Panc1 (cell line): Measurements from ENCODE around the gene PPIL6. TPM values are rescaled to one million over a fixed set of nuclear protein-coding genes. Genes with fewer than 3 reads are reported as not detected.

Source experiments
- ATAC-seq: fragments of 200-7000 bp; cut with Tn5 transposase; 2 replicates; pipeline ENCODE4 v1.9.1; 2020; ENCODE audit warnings: mild to moderate bottlenecking, moderate library complexity
- BruUV-seq: library from RNA; stranded (reverse); fragments of 400-500 nt; replicated peaks from 2 replicates; lab custom pipeline; 2021; lab: Mats Ljungman, UMichigan
- CTCF ChIA-PET: fragments of 300-600 bp; sonication (Branson Sonifier 250); formaldehyde crosslinking; loops from one replicate; lab custom pipeline; 2022; ENCODE audit warnings: antibody characterized with exemption; lab: Charles Lee
- POLR2A ChIA-PET: fragments of 300-600 bp; sonication (Branson Sonifier 250); formaldehyde crosslinking; loops from one replicate; lab custom pipeline; 2022; ENCODE audit warnings: antibody characterized with exemption; lab: Charles Lee
- DNase-seq: peaks from one replicate; pipeline ENCODE4 v3.0.0-alpha.2; 2010; ENCODE audit warnings: low read depth, low spot score
- H3K27ac ChIP-seq: 2 replicates; pipeline ENCODE4 v1.5.1; 2011; ENCODE audit warnings: mild to moderate bottlenecking, low read length, inconsistent platforms
- H3K27me3 ChIP-seq: fragments of 200-500 bp; sonication (Bioruptor generic); 2 replicates; pipeline ENCODE4 v1.6.0; 2014; ENCODE audit warnings: low read length, inconsistent platforms; ENCODE audit not compliant: control insufficient read depth, insufficient read depth
- H3K36me3 ChIP-seq: fragments of 200-500 bp; sonication (Bioruptor generic); 2 replicates; pipeline ENCODE4 v1.5.1; 2014; ENCODE audit warnings: inconsistent platforms, mild to moderate bottlenecking, low read length, moderate library complexity; ENCODE audit not compliant: control insufficient read depth, insufficient read depth
- H3K4me1 ChIP-seq: 2 replicates; pipeline ENCODE4 v1.5.1; 2011; ENCODE audit warnings: inconsistent platforms, mild to moderate bottlenecking, low read length, moderate library complexity; ENCODE audit not compliant: control insufficient read depth, insufficient read depth
- H3K4me3 ChIP-seq, 2 experiments: 2 replicates each; pipeline ENCODE4 v1.5.1; 2011 to 2012; ENCODE audit warnings: low read depth in 2 of 2, low read length in 2 of 2, mild to moderate bottlenecking in 2 of 2, inconsistent platforms in 1 of 2, moderate library complexity in 1 of 2
- H3K9me3 ChIP-seq: fragments of 200-500 bp; sonication (Bioruptor generic); 2 replicates; pipeline ENCODE4 v1.5.1; 2014; ENCODE audit warnings: low read depth, mild to moderate bottlenecking, inconsistent platforms, low read length, moderate library complexity; ENCODE audit not compliant: control insufficient read depth, insufficient read depth
- POLR2AphosphoS5 ChIP-seq: IDR thresholded peaks from 2 replicates; pipeline ENCODE4 v1.6.1; 2012; ENCODE audit warnings: mild to moderate bottlenecking, low read depth, low read length, moderate library complexity
- SIN3A ChIP-seq: IDR thresholded peaks from 2 replicates; pipeline ENCODE4 v1.6.1; 2012; ENCODE audit warnings: low read depth, mild to moderate bottlenecking, low read length, moderate library complexity, borderline replicate concordance; ENCODE audit not compliant: insufficient read depth
- TCF7L2 ChIP-seq: IDR thresholded peaks from 2 replicates; pipeline ENCODE4 v1.6.1; 2011; ENCODE audit warnings: mild to moderate bottlenecking, low read depth, low read length, inconsistent platforms
- in situ Hi-C: cut with HindIII; loops from 2 replicates; pipeline ENCODE4 v1.10.0; 2016; ENCODE audit warnings: low sequenced_read_pairs, low pct_unique_long_range_greater_than_20kb
- intact Hi-C: fragments of 100-400 bp; cut with micrococcal nuclease; formaldehyde crosslinking; loops from one replicate; pipeline ENCODE4 v1.10.0; 2022; ENCODE audit not compliant: unreplicated experiment
- total RNA-seq: library from RNA; stranded (reverse); gene quantifications from one replicate; pipeline ENCODE4 v1.2.1, GENCODE V29; 2021; ENCODE audit not compliant: unreplicated experiment
- TF ChIP-seq, protein P1 (sequence below), 2 experiments: IDR thresholded peaks; 2 replicates each; pipeline ENCODE4 v1.6.1; 2011 to 2012; ENCODE audit warnings: low read depth in 2 of 2, control low read depth in 1 of 2, low read length in 1 of 2, mild to moderate bottlenecking in 1 of 2, moderate library complexity in 1 of 2; ENCODE audit not compliant: insufficient read depth in 1 of 2
- TF ChIP-seq, protein P2 (sequence below): fragments of 450-650 bp; IDR thresholded peaks from 2 replicates; pipeline ENCODE4 v1.5.1; 2017; ENCODE audit warnings: mild to moderate bottlenecking

Gene PPIL6
- total RNA-seq, 1 experiment from 2014 or later: 2.2 TPM

GRCh38 chr6:109449064-109449794 is 8.8 kb upstream of the PPIL6 start:
- Histone ChIP-seq H3K4me3 (no peak overlapping the region), H3K4me1 (peaks cover under 1% of the 10 kb centered on the region), H3K9me3 (no peaks in the 10 kb centered on the region), H3K27me3 (no peaks in the 10 kb centered on the region), H3K27ac (no peak overlapping the region), H3K36me3 (0 out of 2 replicates have a peak, but pooled peaks cover 2% of the 10 kb centered on the region)
- ChIA-PET POLR2A (interaction anchor here (1.0 kb wide), 1 partner anchor 1425 kb away, joined by 3 read pairs; no protein-coding TSS in a partner anchor), CTCF (interaction anchor here (0.6 to 1.2 kb wide), 2 partner anchors 11 to 33 kb away, joined by 3 to 4 read pairs; no protein-coding TSS in a partner anchor)
- TF ChIP-seq, protein P1, sequence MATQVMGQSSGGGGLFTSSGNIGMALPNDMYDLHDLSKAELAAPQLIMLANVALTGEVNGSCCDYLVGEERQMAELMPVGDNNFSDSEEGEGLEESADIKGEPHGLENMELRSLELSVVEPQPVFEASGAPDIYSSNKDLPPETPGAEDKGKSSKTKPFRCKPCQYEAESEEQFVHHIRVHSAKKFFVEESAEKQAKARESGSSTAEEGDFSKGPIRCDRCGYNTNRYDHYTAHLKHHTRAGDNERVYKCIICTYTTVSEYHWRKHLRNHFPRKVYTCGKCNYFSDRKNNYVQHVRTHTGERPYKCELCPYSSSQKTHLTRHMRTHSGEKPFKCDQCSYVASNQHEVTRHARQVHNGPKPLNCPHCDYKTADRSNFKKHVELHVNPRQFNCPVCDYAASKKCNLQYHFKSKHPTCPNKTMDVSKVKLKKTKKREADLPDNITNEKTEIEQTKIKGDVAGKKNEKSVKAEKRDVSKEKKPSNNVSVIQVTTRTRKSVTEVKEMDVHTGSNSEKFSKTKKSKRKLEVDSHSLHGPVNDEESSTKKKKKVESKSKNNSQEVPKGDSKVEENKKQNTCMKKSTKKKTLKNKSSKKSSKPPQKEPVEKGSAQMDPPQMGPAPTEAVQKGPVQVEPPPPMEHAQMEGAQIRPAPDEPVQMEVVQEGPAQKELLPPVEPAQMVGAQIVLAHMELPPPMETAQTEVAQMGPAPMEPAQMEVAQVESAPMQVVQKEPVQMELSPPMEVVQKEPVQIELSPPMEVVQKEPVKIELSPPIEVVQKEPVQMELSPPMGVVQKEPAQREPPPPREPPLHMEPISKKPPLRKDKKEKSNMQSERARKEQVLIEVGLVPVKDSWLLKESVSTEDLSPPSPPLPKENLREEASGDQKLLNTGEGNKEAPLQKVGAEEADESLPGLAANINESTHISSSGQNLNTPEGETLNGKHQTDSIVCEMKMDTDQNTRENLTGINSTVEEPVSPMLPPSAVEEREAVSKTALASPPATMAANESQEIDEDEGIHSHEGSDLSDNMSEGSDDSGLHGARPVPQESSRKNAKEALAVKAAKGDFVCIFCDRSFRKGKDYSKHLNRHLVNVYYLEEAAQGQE (IDR thresholded peaks at IDR 0.05; ENCODE audit: insufficient read depth in 1 of 2, low read depth in 2 of 2, low read length in 1 of 2): no peak
- no peak for TF ChIP-seq SIN3A
- peak; percentile 11; the same call in 1 of the 2 replicates for TF ChIP-seq POLR2AphosphoS5
- TF ChIP-seq TCF7L2: no peak
- TF ChIP-seq, protein P2, sequence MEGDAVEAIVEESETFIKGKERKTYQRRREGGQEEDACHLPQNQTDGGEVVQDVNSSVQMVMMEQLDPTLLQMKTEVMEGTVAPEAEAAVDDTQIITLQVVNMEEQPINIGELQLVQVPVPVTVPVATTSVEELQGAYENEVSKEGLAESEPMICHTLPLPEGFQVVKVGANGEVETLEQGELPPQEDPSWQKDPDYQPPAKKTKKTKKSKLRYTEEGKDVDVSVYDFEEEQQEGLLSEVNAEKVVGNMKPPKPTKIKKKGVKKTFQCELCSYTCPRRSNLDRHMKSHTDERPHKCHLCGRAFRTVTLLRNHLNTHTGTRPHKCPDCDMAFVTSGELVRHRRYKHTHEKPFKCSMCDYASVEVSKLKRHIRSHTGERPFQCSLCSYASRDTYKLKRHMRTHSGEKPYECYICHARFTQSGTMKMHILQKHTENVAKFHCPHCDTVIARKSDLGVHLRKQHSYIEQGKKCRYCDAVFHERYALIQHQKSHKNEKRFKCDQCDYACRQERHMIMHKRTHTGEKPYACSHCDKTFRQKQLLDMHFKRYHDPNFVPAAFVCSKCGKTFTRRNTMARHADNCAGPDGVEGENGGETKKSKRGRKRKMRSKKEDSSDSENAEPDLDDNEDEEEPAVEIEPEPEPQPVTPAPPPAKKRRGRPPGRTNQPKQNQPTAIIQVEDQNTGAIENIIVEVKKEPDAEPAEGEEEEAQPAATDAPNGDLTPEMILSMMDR: no peak
- in situ Hi-C loops: no loop called here
- ATAC-seq (no peak), DNase-seq (no peak)
- intact Hi-C loops: no loop called here
- BruUV-seq: no TSS peak

DNA sequence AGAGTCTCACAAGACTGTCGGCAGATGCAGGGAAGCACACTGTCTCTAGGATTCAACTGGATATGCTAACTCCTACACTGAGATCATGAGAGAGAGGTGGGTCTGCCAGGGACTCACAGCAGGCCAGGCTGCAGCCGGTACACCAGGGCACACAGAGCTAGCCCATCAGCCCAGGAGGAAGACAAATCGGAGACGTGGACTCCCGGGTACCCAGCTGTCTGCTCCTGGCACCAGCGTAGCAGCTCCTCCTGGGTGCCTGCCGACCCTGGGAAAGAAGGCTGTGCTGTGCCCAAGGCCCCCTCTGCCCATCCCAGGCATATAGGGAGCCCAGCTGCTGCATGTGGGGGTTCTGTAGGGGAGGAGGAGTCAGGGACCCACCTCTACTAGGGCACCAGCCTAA is 8.2 kb upstream of the PPIL6 start:
- BruUV-seq: no TSS peak
- peak; percentile 2; the same call in 1 of the 2 replicates for ATAC-seq
- Histone ChIP-seq H3K4me1 (no peaks in the 10 kb centered on the region; the same call in 1 of the 2 replicates), H3K9me3 (no peaks in the 10 kb centered on the region), H3K4me3 (no peak overlapping the region), H3K27me3 (no peaks in the 10 kb centered on the region), H3K36me3 (peaks cover 2% of the 10 kb centered on the region; the same call in 1 of the 2 replicates), H3K27ac (no peak overlapping the region)
- TF ChIP-seq, protein P2: no peak
- TF ChIP-seq POLR2AphosphoS5 (0 out of 2 replicates have a peak, but pooled peaks have one; percentile 2), TCF7L2 (no peak), SIN3A (no peak)
- TF ChIP-seq, protein P1 (IDR thresholded peaks at IDR 0.05; ENCODE audit: insufficient read depth in 1 of 2, low read depth in 2 of 2, low read length in 1 of 2): no peak
- in situ Hi-C loops (no loop called here), intact Hi-C loops (no loop called here)
- CTCF ChIA-PET: interaction anchor here (0.6 to 1.2 kb wide), 2 partner anchors 12 to 34 kb away, joined by 3 to 4 read pairs; no protein-coding TSS in a partner anchor
- DNase-seq: no peak
- POLR2A ChIA-PET: interaction anchor here (1.0 kb wide), 1 partner anchor 1425 kb away, joined by 3 read pairs; no protein-coding TSS in a partner anchor
